HG03139 (cell line): ENCODE results near the gene B9D1.

Experiments
- ATAC-seq: cut with Tn5 transposase; IDR thresholded peaks from one replicate; pipeline ENCODE4 v1.9.1; 2021; ENCODE audit not compliant: unreplicated experiment

The B9D1 gene

DNA sequence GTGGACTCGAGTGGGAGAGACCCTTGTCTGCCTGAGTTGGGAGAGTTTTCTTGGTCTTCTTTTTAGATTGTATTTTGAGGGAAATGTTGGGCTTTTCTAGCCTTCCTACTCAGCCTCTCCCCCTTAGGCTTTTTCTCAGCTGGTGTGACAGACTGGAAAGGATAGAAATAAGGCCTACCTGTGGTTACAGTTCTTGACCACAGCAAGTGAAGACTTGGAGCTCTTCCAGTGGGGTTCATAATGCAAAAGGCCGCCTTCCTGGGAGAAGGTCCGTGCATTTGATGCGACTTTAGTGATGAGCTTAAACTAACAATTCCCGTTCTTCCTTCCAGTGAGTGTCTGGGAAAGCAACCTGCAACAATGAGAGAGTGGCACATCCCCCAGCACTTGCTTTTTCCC is 56.8 kb downstream of the B9D1 start:
- ATAC-seq = no peak

GRCh38 chr17:19305256-19305655 is 57.3 kb downstream of the B9D1 start:
- no peak for ATAC-seq

DNA sequence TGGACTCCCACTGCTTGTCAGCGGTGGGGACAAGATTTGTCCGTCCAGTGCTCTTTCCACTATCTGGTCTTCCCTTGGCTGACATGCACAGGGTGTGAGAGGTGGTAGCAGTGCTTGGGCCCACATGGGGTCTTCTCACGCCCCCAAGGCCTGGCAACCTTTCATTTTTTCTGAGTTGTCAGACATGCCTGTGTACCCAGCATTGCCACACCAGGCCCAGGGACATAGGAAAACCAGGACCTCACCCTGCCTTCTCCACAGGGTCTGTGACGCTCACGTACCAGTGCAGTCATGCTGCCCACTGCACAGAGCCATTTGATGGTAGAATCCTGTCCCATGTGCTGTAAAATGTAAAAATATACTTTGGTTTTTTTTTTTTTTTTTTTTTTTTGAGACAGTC is 57.8 kb downstream of the B9D1 start:
- ATAC-seq = no peak

GRCh38 chr17:19304209-19304608 is 58.3 kb downstream of the B9D1 start:
- ATAC-seq = no peak

DNA sequence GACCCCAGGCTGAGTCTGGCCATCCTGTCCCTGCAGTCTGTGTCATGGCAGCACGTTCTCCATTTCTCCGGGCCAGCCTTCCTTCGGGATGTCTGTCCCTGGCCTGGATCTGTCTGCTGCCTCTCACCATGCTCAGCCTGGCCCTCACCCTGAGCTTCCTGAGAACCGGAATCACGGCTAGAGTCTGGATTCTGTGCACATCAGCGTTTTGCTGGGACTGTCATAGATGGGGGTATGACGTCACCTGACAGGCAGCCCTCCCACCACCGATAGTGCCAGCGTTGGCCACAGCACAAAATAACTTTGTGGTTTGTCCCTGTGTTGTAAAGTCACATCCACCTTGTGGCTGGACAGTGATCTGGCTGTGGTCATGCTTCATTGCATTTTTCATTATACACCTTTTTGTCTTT is 59.2 kb downstream of the B9D1 start:
- no peak for ATAC-seq

DNA sequence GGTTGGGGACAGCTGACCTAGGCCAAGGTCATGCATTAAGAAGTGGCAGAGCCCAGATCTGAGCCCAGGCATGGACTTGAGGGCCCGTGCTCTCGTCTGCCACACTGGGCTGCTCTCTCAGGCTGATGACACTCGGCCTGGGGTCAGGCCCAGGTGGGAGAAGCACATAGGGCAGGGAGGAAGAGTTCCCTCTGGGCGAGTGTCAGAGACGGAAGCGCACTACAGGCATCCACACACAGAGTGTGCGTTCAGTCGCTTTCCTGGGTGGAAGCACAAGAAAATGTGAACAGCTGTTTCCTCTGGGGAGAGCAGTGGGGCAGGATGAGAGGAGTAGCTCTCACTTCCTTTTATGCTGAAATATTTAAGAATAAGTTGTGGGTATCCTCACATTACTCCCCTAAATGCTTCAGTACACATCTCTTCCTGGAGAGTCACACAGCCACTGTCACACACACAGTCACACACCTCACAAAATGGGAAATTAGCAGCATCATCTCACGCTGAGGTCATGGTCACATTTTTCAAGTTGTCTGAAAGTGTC is 59.7 kb downstream of the B9D1 start:
- ATAC-seq = no peak

- no peak for ATAC-seq
Measured at GRCh38 chr17:19301973-19302372, 60.5 kb downstream of the B9D1 start.

DNA sequence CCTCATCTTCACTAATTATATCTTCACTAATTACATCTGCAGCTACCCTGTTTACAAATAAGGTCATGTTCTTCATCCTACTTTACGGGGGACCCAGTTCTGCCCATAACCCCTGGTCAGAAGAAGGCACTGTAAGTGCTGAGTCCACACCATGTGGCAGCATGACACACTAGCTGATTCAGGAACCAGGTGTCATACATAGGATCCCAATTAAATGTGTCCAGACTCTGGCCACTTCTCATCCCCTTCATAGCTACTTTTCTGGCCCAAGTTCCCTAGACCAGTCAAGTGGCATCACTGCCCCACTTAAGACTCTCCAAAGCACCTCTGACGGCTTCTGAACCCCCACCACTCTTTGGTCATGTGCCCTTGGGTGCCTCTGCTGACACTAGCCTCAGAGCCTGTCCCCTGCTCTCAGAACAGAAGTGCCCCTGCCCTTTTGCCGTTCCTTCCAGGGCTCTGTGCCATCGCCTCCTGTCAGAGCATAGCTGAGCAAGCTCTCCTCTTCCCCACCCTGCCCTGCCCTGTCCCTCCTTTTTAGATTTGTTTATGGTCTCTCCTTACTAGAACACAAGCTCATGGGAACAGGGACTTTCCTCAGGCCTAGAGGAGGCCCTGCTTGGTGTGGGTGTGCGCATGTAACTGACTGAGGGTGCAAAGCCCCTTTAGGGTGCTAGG is 61.1 kb downstream of the B9D1 start:
- no peak for ATAC-seq

GRCh38 chr17:19299866-19300265 is 62.7 kb downstream of the B9D1 start:
- ATAC-seq = no peak

- no peak for ATAC-seq
Measured at GRCh38 chr17:19299214-19299747, 63.2 kb downstream of the B9D1 start.

DNA sequence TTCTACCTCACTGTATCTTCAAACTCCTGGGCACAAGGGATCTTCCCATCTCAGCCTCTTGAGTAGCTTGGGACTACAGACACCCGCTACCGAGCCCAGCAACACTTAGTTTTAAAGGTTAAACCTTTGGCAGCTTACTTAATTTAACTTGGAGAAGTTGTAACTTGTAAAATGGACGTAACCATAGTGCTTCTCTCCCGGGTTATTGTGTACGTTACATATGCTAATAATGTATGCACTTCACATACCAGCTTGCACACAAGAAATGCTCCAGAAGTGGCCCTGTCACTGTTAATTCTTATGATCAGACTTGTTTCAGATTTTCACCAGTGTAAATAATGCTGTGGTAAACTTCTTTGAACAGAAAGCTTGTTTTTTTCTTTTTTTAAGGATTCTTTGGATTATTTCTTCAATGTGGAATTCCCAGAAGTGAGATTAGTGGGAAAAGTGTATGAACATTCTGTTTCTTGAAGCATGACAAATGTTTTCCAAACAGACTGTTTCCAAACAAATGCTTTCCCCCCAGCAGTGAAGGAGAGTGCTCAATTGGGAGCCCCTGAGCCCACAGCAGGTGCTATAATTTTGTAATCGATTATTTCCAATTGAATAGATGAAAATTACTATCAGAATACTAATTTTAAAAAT is 63.8 kb downstream of the B9D1 start:
- no peak for ATAC-seq

DNA sequence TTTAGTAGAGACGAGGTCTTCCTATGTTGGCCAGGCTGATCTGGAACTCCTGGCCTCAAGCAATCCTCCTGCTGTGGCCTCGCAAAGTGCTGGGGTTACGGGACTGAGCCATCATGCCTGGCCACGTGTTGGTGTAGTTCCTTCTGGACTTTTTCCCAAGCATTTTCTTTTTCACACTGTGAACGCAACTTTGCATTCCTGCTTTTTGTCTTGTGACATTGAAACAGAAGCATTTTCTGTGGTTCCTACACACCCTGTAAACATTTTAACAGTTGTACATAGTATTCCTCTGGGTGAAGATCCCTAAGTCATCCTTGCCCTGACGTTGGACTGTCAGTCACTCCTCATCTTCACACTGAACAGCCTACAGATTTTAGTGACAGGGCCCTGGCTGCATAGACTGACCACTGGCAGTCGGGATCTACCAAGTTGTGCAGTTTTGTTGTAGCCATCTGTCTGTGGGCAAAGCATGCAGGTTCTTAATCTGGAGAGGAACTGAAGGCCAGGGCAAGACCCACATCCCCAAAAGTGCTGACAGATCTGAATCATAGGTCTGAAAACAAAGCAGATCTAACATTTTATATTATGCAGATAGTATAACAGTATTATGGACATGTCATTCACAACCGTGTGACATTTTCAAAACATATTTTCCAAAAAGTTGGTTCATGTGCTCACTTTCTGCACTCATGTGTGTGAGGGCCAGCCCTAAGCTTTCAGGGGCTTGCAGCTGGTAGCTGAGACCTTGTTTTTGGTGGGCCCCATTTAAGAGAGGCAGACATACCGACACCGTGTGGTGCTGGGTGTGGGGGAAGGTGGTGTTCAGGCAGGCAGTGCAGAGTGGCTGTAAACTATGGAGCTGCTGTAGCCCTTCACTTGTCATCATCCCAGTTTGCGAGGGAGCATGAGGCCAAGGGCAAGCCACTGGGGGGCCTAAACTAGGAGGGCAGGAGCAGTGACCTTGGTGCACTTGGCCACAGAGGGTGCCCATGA is 65.4 kb downstream of the B9D1 start:
- ATAC-seq = no peak

DNA sequence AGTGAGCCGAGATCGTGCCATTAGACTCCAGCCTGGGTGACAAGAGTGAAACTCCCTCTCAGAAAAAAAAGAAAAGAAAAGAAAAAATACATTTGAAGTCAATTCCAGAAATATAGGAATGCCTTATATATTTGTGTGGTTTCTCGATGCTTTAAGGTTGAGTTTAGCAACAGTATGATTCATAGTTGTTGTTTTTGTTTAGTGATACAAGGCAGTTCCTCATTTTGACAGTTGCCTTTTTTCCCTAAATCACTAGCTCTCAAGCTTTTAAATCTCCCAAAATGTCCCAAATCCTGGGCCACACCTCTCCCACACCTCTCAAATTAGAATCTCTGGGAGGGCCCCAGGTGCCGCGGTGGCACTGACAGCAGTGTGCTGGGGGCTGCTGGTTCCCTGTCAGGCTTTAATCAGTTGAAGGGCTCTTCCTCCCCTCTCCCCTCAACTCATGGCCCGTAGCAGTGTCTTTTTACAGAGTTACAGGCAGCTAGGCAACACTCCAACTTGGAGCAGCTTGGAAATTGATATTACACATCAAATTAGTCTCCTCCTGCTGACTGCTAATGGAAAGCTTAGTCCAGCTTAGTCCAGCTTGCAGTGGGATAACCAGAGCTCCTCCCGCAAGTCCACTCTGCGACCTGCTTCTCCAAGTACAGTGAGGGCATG is 66.9 kb downstream of the B9D1 start:
- ATAC-seq = no peak

GRCh38 chr17:19294443-19294842 is 68.1 kb downstream of the B9D1 start:
- ATAC-seq = no peak
